Measurements from ENCODE around the gene HADH. TPM values are rescaled to one million over a fixed set of nuclear protein-coding genes. Genes with fewer than 3 reads are reported as not detected.
"Not testable (repeated sequence)": the region's sequence is repeated elsewhere in the genome, so short reads cannot be mapped to it uniquely, and the experiment has no call there.

The HADH gene
- total RNA-seq, 1 donor from 2014 or later, result 22.8 TPM

GRCh38 chr4:108005807-108006206, 16.1 kb downstream of the HADH start:
- DNase-seq (no peak), ATAC-seq (ENCODE audit: low read depth) (no peak)
- Mint-ChIP-seq H3K27me3 (no peaks in the 10 kb centered on the region), H3K36me3 (ENCODE audit: low read depth) (peaks cover 12% of the 10 kb centered on the region), H3K4me3 (no peak overlapping the region), H3K4me1 (peaks cover 3% of the 10 kb centered on the region), H3K27ac (no peak overlapping the region), H3K9me3 (no peaks in the 10 kb centered on the region)
- POLR2A ChIA-PET, result no interaction called here
- CTCF ChIA-PET, result interaction anchor here (1.0 kb wide), 1 partner anchor 13 kb away, joined by 4 read pairs; no protein-coding TSS in a partner anchor
- TF ChIP-seq, protein P1, sequence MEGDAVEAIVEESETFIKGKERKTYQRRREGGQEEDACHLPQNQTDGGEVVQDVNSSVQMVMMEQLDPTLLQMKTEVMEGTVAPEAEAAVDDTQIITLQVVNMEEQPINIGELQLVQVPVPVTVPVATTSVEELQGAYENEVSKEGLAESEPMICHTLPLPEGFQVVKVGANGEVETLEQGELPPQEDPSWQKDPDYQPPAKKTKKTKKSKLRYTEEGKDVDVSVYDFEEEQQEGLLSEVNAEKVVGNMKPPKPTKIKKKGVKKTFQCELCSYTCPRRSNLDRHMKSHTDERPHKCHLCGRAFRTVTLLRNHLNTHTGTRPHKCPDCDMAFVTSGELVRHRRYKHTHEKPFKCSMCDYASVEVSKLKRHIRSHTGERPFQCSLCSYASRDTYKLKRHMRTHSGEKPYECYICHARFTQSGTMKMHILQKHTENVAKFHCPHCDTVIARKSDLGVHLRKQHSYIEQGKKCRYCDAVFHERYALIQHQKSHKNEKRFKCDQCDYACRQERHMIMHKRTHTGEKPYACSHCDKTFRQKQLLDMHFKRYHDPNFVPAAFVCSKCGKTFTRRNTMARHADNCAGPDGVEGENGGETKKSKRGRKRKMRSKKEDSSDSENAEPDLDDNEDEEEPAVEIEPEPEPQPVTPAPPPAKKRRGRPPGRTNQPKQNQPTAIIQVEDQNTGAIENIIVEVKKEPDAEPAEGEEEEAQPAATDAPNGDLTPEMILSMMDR (IDR thresholded peaks at IDR 0.05), result no peak
- intact Hi-C loops (cut with micrococcal nuclease), result no loop called here

DNA sequence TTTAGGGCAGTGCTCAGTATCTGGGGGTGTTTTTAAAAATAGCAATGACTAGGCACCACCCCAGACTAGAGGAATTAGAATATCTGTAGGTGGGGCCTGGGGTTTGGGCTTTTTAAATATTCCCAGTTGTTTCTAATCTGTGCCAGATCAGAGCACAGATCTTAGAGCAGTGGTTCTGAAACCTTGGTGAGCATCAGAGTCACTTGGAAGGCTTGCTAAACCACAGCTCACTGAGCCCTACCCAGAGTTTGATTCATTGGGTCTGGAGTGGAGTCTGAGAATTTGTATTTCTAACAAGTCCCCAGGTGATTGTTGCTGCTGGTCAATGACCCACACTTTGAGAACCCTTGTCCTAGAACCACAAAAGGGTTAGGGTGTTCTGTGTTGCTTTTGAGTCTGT, 16.7 kb downstream of the HADH start:
- no peak overlapping the region for H3K27ac Mint-ChIP-seq
- peaks cover 3% of the 10 kb centered on the region for H3K4me1 Mint-ChIP-seq
- TF ChIP-seq, protein P1 (IDR thresholded peaks at IDR 0.05), result no peak
- H3K9me3 Mint-ChIP-seq, result no peaks in the 10 kb centered on the region
- no peak overlapping the region for H3K4me3 Mint-ChIP-seq
- no peaks in the 10 kb centered on the region for H3K27me3 Mint-ChIP-seq
- CTCF ChIA-PET, result no interaction called here
- H3K36me3 Mint-ChIP-seq (ENCODE audit: low read depth), result peaks cover 18% of the 10 kb centered on the region
- no peak for ATAC-seq (ENCODE audit: low read depth)
- POLR2A ChIA-PET, result no interaction called here
- intact Hi-C loops (cut with micrococcal nuclease), result no loop called here
- DNase-seq, result no peak

GRCh38 chr4:108007984-108008383, 18.3 kb downstream of the HADH start:
- DNase-seq, result no peak
- CTCF ChIA-PET, result no interaction called here
- TF ChIP-seq, protein P1 (IDR thresholded peaks at IDR 0.05), result no peak
- intact Hi-C loops (cut with micrococcal nuclease), result no loop called here
- POLR2A ChIA-PET, result no interaction called here
- no peak for ATAC-seq (ENCODE audit: low read depth)
- no peaks in the 10 kb centered on the region for H3K27me3 Mint-ChIP-seq
- H3K36me3 Mint-ChIP-seq (ENCODE audit: low read depth), result peaks cover 27% of the 10 kb centered on the region
- peaks cover 3% of the 10 kb centered on the region for H3K4me1 Mint-ChIP-seq
- H3K9me3 Mint-ChIP-seq, result no peaks in the 10 kb centered on the region
- no peak overlapping the region for H3K27ac Mint-ChIP-seq
- H3K4me3 Mint-ChIP-seq, result no peak overlapping the region

DNA sequence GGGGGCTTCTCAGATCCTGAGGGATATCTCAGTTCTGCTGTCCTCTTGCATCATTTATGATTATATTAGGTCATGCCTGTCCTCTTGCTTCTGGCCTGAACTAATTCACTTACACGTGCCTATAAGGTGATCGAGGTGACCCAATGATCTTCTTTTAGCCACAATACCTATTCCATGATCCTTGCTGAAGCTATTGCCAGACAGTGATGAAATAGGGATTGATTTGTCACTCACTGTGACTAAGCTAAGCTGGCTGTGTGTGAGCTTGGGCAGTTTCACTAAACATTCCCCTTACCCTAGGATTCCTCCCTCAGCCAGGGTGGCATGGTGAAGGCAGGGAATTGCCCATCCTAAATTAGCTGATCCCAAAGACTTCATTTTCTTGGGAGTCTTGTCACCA, 19.0 kb downstream of the HADH start:
- CTCF ChIA-PET, result interaction anchor here (1.1 kb wide), 1 partner anchor 564 kb away, joined by 5 read pairs; no protein-coding TSS in a partner anchor
- Mint-ChIP-seq H3K9me3 (no peaks in the 10 kb centered on the region), H3K4me3 (no peak overlapping the region), H3K27ac (no peak overlapping the region), H3K36me3 (ENCODE audit: low read depth) (peaks cover 29% of the 10 kb centered on the region), H3K27me3 (no peaks in the 10 kb centered on the region), H3K4me1 (peaks cover 3% of the 10 kb centered on the region)
- POLR2A ChIA-PET, result no interaction called here
- TF ChIP-seq, protein P1 (IDR thresholded peaks at IDR 0.05), result no peak
- no peak for ATAC-seq (ENCODE audit: low read depth)
- no peak for DNase-seq
- intact Hi-C loops (cut with micrococcal nuclease), result no loop called here

DNA sequence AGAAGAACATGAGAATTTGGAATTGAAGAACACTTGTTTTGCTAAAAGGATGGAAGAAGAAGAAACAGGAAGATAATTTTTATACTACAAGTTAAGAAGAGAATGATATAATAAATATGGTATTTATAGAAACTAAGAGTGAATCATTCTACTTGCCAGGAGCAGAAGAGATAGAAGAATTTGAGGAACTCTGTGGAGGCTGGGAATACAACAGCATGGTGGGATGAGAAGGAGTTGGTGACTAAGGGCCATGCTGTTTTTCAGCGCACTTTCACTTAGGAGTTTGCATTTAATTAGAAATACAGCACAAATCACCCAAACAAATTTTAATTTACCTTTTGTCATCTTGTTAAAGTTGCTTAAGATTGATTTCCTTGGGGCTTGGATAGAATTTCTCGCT, 20.5 kb downstream of the HADH start:
- no peaks in the 10 kb centered on the region for H3K27me3 Mint-ChIP-seq
- DNase-seq (no peak), ATAC-seq (ENCODE audit: low read depth) (no peak)
- ChIA-PET CTCF (interaction anchor here (0.9 kb wide), 1 partner anchor 18 kb away, joined by 3 read pairs; no protein-coding TSS in a partner anchor), POLR2A (no interaction called here)
- TF ChIP-seq, protein P1 (IDR thresholded peaks at IDR 0.05), result no peak
- H3K4me3 Mint-ChIP-seq, result no peak overlapping the region
- no peaks in the 10 kb centered on the region for H3K9me3 Mint-ChIP-seq
- H3K36me3 Mint-ChIP-seq (ENCODE audit: low read depth), result peaks cover 38% of the 10 kb centered on the region
- intact Hi-C loops (cut with micrococcal nuclease), result no loop called here
- no peaks in the 10 kb centered on the region for H3K4me1 Mint-ChIP-seq
- no peak overlapping the region for H3K27ac Mint-ChIP-seq

- DNase-seq; intact Hi-C loops (cut with micrococcal nuclease); POLR2A ChIA-PET; H3K27me3 Mint-ChIP-seq; H3K4me3 Mint-ChIP-seq; H3K27ac Mint-ChIP-seq; H3K9me3 Mint-ChIP-seq; H3K4me1 Mint-ChIP-seq; CTCF ChIA-PET; ATAC-seq (ENCODE audit: low read depth): not testable (repeated sequence)
- peaks cover 56% of the 10 kb centered on the region for H3K36me3 Mint-ChIP-seq (ENCODE audit: low read depth)
These were observed 22.7 kb downstream of the HADH start for GRCh38 chr4:108012382-108012781.

Data from activated B cell treated with CpG ODN at 0.5 μM for 24 hours (primary cell).